Stimulated activated CD8-positive, alpha-beta memory T cell treated with anti-CD3 and anti-CD28 coated beads, Interleukin-7, amount 100 ng/mL, for 4 hours (primary cell): Measurements from ENCODE around the gene TUBB4B.
"Not testable (repeated sequence)": the region's sequence is repeated elsewhere in the genome, so short reads cannot be mapped to it uniquely, and the experiment has no call there.

Experiments
- DNase-seq, 2 donors: peaks; one replicate each; pipeline ENCODE4 v3.0.0-alpha.2; 2020; ENCODE audit warnings: low read depth in 2 of 2

Gene TUBB4B

DNA sequence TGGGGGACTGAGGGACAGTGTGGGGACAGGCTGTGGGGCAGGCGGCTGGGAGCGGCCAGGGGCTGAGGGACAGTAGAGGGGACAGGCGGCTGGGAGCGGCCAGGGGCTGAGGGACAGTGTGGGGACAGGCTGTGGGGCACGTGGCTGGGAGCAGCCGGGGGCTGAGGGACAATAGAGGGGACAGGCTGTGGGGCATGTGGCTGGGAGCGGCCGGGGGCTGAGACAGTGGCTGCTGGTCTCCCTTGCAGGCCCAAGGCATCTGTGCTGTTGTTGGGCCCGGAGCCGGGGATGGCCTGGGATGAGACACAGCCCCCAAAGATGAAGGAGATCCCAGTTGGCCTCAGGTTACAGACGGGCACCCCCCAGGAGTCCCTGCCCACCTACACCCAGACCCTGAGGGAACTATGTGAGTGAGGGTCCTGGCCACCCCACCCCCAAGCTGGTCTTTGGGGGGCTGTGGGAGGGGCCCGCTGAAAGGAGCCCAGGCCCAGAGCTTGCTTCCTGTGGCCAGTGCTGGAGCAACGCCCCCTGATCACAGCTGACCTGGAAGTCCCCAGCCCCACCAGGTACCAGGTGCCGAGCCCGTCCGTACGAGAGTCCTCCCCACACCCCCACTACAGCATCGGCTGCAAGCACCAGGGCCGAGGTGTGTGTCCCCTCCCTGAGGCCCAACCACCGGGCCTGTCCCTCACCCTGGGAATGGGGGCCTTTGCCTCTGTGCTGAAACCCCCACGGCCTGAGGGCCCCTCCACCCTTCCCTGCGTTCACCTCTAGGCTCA lies 10.6 kb downstream of the TUBB4B start:
- DNase-seq: no peak

DNA sequence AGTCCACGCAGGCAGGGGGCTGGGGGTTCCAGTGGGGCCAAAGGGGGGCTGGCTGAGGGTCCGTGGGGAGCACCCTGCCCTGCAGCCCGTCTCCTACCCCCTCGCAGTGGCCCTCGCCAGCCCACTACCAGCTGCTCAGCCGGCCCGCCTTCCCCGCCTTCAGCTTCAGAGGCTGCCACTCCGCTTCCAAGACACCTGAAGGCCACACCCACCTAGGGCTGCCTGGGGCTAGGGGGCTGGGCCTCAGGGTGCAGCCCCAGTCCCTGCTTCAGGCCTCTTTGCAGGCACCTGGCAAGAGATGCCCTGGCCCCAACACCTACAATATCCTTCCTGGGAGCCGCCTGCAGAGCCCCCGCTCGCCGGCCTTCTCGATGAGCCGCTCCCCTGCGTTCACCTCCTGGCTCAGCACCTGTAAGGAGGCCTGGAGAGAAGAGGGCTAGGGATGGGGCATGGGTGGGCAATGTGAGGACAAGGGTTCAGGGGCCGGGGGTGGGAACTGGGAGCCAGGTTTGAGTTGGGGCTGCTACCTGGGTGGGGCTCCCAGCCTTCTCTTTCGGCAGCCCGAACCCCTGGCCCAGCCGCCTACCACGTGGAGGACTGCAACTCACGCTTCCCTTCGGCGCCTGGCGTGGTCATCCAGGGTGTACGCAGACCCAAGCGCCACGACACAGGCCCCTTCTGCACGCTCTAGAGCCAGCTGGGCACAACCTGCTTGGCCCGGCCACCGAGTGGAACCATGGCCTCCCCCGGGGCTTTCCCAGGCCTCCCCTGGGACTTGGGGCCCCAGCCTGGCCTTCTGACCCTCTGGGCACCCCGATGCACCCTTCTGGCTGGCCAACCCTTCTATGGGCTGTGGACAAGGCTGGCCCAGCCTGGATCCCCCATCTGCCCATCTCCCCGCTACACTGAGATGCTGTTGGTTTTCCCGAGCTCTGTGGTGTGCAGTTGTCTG lies 11.7 kb downstream of the TUBB4B start:
- DNase-seq: no peak

DNA sequence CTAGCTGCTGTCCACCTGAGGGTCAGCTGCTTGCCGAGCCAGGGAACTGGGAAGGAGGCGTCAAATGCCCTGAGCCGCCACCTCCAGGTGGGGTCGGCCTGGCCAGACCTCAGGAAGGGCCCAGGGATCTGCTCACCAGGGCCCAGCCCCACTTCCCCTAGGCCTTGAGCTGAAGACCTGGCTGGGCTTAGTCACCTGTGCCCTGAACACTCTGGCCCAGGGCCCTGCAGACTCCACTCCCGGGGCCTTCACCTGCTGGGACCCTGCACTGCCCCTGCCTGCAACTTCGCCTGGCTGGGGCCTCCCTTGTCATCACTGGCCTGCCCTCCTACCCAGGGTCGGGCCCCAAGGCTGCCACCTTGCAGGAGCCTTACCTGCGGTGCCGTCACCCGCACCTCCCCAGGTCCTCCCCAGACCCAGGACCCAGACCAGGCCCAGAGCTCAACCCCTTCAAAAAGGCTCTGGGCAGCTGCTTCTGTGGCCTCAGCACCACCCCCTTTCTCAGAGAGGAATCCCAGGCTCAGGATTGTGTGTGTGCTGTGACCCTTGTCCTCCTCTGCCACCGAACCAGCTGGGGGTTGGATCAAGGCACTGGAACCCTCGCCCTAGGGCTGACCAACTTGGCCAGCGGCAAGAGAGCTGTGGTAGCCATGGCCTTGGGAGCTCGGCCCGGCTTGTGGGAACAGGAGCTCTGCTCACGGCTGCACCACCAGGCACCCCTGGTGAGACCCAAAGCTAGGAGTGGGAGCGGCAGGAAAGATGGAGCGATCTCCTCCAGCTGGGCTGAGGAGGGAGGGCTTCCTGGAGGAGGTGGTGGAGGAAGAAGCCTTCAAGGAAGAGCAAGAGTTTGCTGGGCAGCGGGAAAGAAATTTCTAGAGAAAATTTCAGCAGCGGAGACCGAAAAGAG lies 12.9 kb downstream of the TUBB4B start:
- DNase-seq: no peak

DNA sequence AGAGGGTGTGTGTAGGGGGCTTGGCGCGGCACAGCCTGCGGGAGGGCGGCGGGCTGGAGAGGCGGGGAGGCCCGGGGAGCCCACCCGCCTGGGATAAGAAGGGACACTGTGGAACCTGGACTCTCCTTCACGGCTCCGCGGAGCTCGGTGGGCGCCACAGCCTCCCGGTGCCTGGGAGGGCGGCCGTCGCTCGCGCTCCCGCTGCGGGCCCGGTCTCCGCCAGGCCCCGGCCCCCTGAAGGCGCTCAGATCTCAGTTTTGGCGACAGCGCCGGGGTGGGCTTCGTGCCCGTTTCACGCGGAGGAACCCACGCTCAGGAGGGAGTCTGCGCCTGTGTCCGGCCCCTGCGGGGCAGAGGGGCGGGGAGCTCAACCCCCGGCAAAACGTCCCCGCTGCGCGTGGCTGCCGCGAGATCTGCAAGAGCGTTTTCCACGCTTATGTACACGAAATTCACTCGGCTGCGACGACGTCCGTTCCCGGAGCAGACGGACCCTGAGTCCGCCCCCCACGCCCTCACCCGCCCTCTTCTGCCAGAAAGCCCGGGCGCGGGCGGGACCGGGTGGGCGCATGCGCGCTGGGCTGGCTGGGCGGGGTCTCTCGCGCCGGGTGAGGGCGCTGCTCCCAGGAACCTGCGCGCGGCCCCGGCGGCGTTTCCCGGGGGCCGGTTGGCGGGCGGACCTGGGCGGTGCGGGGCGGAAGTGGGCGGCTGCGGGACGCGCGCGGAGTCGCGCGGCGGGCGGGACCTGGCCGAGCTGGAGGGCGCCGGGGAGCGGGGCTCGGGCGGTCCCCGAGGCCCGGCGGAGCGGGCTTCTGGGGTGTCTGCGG lies 13.7 kb downstream of the TUBB4B start, which contains the start of gene NELFB:
TSS of gene NELFB (plus strand) at position 704 of the 824 bp plus-strand sequence.
- DNase-seq: peak; percentile 82 to 95

DNA sequence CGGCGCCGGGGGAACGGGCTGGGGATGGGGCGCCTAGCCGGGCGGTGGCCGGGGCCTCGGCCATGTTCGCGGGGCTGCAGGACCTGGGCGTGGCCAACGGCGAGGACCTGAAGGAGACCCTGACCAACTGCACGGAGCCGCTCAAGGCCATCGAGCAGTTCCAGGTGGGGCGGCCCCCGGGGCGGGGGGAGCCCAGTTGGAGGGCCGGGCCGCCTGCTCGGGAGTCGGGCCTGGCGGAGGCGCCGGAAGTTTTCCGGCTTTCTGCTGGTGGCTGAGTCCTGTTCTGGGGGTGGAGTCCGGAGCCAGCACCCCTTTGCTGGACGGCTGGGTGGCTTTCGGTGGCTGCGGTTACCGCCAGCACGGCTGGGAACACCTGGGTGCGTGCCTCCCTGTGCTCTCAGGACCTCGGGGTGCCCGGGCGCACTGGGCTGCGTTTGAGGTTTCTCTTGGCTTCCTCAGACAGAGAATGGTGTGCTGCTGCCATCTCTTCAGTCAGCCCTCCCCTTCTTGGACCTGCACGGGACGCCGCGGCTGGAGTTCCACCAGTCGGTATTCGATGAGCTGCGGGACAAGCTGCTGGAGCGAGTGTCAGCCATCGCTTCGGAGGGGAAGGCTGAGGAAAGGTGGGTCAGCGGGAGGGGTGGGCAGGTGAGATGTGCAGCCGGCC lies 14.5 kb downstream of the TUBB4B start:
- no peak for DNase-seq

DNA sequence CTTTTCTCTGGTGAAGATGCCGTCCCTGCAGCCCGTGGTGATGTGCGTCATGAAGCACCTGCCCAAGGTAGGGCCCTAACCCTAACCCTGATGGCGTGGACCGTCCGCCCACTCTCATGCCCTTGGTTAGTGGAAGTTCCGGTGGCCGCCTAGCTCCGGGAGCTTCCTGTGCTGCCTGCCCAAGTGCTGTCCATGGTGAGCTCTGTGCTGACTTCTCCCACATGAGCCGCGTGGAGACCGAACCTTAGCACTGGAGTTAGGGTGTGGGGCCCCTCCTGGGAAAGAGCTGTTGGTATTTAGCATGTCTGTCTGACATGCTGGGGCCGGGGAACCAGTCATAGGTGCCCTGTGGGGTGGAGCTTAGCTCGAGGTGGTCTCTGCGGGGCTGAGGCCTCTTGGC lies 15.3 kb downstream of the TUBB4B start:
- DNase-seq: no peak

DNA sequence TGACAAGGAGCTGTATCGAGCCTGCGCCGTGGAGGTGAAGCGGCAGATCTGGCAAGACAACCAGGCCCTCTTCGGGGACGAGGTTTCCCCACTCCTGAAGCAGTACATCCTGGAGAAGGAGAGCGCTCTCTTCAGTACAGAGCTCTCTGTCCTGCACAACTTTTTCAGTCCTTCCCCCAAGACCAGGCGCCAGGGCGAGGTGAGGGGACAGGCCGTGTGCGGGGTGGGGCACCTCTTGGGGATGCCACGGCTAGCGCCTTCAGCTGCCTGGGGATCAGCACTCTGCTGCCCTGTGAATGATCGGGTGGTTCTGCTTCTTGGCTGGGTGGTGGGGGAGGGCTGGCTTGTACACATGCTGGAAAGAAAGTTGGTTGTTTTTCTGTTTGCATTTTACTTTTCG lies 15.8 kb downstream of the TUBB4B start:
- no peak for DNase-seq

DNA sequence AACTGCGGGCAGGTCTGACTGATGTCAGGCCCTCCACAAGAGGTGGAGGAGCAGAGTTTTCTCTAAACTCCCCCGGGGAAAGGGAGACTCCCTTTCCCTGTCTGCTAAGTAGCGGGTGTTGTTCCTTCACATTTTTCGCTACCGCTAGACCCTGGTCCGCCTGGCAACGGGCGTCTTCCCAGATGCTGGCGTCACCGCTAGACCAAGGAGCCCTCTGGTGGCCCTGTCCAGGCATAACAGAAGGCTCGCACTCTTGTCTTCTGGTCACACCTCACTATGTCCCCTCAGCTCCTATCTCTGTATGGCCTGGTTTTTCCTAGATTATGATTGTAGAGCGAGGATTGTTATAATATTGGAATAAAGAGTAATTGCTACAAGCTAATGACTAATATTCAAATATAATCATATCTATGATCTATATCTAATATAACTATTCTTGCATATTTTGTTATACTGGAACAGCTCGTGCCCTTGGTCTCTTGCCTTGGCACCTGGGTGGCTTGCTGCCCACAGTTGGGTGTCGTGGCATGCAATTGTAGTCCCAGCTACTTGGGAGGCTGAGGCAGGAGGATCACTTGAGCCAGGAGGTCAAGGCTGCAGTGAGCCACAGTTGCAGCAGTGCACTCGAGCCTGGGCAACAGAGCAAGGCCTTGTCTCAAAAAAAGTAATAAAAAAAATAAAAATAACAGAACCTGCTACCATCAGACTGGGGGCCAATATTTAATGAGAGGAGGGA lies 21.3 kb downstream of the TUBB4B start:
- not testable (repeated sequence) for DNase-seq

DNA sequence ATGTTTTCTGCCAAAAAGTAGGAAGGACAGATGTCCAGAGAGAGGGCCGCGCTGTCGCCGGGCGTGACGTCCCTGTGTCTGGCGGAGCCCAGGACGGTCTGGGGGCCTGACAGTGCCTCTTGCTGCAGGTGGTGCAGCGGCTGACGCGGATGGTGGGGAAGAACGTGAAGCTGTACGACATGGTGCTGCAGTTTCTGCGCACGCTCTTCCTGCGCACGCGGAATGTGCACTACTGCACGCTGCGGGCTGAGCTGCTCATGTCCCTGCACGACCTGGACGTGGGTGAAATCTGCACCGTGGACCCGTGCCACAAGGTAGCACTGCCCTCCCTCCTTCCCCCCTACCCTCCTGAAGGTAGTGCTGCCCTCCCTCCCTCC lies 21.8 kb downstream of the TUBB4B start:
- no peak for DNase-seq

DNA sequence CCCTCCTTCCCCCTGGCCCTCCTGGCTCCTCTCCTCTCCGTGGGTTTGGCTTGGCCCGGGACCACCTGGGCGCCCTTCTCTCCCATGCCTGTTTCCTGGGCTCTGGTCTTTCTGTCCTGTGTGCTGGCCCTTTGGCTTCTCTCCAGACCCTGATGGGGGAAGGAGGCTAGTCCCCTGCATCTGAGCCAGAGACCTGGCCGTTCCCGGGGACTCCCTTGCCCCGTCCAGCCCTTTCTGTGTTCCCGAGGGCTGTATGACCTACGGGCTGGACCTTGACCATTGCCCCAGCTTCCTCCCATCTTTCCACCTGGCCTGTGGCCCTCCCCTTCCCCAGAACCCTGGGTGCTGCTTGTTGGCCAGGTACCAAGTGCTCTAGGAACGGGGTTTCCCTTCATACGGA lies 22.4 kb downstream of the TUBB4B start:
- DNase-seq: no peak

DNA sequence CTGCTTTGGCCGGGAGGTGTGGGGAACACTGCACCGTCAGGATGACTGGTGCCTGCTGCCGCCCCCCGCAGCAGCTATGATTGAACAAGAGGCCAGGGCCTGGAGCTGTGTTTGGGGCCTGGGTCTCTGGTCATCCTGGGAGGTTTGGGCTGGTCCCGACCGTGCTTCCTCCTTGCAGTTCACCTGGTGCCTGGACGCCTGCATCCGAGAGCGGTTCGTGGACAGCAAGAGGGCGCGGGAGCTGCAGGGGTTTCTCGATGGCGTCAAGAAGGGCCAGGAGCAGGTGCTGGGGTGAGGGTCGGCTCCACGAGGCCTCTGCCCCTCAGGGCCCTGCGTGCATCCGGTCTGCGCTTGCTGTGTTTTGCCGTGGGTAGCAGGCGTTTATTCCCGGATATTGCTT lies 23.0 kb downstream of the TUBB4B start:
- DNase-seq: no peak

DNA sequence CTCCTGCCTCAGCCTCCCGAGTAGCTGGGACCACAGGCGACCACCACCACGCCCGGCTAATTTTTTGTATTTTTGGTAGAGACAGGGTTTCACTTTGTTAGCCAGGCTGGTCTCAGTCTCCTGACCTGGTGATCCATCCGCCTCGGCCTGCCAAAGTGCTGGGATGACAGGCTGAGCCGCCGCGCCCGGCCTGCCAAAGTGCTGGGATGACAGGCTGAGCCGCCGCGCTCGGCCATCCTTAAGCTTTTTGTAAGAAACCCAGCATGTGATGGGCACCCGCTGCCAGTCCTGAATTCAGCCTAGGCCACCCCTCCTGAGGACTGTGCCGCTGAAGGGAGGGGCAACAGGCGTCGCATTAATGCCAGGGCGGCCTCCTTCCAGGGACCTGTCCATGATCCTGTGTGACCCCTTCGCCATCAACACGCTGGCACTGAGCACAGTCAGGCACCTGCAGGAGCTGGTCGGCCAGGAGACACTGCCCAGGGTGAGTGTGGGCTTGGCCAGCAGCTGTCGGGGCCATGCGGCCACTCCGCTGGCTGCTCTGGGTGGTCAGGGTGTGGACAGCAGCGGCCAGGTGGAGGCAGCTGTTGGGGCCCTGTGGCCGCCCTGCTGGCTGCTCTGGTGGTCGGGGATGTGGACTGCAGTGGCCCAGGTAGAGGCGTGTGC lies 24.5 kb downstream of the TUBB4B start:
- no peak for DNase-seq

DNA sequence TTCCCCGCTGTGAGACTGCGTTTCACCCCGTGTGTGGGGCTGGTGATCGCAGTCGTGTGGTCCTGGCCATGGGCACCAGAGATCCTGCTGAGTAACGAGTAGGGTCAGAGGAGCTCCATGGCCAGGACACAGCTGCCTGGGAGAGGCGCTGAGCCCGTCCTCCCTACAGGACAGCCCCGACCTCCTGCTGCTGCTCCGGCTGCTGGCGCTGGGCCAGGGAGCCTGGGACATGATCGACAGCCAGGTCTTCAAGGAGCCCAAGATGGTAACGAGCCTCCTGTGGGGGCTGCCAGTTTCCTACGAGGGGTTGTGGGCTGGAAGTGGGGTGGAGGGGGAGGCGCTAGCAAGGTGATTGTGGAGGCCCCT lies 25.1 kb downstream of the TUBB4B start:
- no peak for DNase-seq

DNA sequence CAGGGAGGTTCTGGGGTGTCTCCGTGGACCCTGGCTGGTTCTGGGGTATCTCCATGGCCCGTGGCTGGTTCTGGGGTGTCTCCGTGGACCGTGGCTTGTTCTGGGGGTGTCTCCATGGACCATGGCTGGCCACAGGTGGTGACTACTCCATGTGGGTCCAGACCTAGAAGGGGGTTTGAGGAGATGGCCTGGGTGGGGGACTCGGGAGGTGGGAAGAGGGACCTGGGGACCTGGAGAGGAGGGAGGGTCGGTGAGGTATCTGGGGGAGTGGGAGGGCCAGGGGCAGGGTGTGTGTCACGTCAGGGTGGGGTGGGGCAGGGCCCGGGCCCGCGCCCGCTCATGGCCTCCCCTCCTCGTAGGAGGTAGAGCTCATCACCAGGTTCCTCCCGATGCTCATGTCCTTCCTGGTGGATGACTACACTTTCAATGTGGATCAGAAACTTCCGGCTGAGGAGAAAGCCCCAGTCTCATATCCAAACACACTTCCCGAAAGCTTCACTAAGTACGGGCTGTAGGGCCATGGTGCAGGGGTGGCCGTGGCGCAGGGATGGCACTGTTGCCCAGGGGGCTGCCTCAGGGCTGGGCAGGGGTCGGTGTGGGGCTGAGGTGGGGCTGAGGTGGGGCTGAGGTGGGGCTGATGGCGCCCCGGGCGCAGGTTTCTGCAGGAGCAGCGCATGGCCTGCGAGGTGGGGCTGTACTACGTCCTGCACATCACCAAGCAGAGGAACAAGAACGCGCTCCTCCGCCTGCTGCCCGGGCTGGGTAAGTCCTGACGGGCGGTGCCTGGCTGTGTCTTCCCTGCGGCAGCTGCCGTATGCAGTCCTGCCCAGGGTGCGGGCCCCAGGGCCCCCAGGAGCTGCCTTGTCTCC lies 25.7 kb downstream of the TUBB4B start:
- DNase-seq: no peak

DNA sequence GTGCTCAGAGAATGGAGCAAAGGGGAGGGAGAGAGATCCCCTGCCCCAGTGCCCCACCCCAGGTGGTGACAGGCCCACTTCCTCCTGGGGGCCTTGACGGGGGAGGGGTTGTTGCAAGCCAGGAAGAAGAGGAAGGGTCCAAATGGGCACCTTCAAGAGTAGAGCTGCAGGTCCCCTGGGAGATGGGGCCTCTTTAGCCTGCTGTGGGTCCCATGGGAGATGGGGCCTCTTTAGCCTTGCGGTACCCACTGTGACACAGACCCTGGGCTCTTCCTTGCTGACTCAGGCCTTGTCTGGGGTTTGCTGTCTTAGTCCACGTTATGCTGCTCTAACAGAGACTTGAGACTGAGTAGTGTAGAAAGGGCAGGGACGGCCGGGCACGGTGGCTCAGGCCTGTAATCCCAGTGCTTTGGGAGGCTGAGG lies 26.9 kb downstream of the TUBB4B start:
- DNase-seq: no peak

DNA sequence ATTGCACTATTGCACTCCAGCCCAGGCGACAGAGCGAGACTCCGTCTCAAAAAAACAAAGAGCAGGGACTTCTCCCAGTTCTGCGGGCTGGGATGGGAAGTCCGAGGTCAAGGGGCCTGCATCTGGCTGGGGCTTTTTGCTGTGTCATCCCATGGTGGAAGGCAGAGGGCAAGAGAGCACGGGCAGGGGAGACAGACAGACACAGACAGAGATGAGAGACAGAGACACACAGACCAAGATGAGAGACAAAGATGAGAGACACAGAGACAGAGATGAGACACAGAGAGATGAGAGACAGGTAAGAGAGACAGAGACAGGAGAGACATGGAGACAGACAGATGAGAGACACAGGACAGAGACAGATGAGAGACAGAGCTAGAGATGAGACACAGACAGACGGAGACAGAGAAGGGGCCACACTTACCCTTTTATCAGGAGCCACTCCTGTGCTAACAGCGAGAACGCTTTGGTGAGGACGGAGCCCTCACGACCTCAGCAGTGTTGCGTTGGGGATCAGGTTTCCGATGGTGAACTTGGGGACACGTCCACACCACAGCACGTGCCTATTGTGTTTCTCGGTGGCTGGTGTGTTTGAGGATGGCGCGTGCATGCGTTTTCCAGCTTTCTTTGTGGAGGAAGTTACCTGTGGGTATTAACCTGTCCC lies 27.6 kb downstream of the TUBB4B start:
- DNase-seq: no peak

DNA sequence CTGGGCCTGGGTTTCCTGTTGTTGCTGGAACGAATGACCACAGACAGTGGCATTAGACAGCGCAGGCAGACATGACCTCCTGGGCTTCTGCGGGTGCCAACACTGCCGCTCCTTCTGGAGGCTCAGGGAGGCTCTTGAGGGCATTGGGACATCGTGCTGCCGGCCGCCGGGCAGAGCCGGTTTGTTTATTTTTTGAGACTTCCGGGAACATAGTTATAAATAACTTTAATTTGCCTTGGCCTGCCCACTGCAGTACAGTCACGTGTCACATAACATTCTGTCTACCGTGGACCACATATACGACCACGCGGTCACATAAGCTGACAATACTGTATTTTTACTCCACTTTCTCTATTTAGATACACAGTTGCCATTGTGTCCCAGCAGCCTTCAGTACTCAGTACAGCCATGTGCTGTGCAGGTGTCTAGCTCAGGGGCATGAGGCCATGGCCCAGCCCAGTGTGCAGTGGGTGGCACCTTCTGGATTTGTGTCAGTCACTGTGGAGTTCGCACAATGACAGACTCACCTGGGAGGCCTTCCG lies 28.2 kb downstream of the TUBB4B start:
- DNase-seq: no peak
